ENCODE results near the gene PPM1J.

The PPM1J gene

GRCh38 chr1:112713466-112714312 lies 1.4 kb downstream of the PPM1J start:
- no peak for TF ChIP-seq CTCF (IDR thresholded peaks at IDR 0.05; ENCODE audit: control insufficient read depth, insufficient read depth, low read depth, low read length, missing control alignments)
- H3K4me3 ChIP-seq (ENCODE audit: control insufficient read depth, low read depth, low read length) = peak overlapping the region; percentile 51; the same call in 1 of the 2 replicates
- DNase-seq (ENCODE audit: low read depth) = no peak

GRCh38 chr1:112712701-112713128 lies 2.4 kb downstream of the PPM1J start:
- no peak for TF ChIP-seq CTCF (IDR thresholded peaks at IDR 0.05; ENCODE audit: control insufficient read depth, insufficient read depth, low read depth, low read length, missing control alignments)
- no peak overlapping the region for H3K4me3 ChIP-seq (ENCODE audit: control insufficient read depth, low read depth, low read length)
- DNase-seq (ENCODE audit: low read depth) = no peak

GRCh38 chr1:112712191-112712590 lies 2.9 kb downstream of the PPM1J start:
- no peak overlapping the region for H3K4me3 ChIP-seq (ENCODE audit: control insufficient read depth, low read depth, low read length)
- no peak for TF ChIP-seq CTCF (IDR thresholded peaks at IDR 0.05; ENCODE audit: control insufficient read depth, insufficient read depth, low read depth, low read length, missing control alignments)
- DNase-seq (ENCODE audit: low read depth) = no peak

- TF ChIP-seq CTCF (IDR thresholded peaks at IDR 0.05; ENCODE audit: control insufficient read depth, insufficient read depth, low read depth, low read length, missing control alignments) = no peak
- H3K4me3 ChIP-seq (ENCODE audit: control insufficient read depth, low read depth, low read length) = no peak overlapping the region
- no peak for DNase-seq (ENCODE audit: low read depth)
Observed at GRCh38 chr1:112711670-112712069, 3.5 kb downstream of the PPM1J start.

- no peak for TF ChIP-seq CTCF (IDR thresholded peaks at IDR 0.05; ENCODE audit: control insufficient read depth, insufficient read depth, low read depth, low read length, missing control alignments)
- no peak overlapping the region for H3K4me3 ChIP-seq (ENCODE audit: control insufficient read depth, low read depth, low read length)
- DNase-seq (ENCODE audit: low read depth) = no peak
Observed at GRCh38 chr1:112711041-112711440, 4.1 kb downstream of the PPM1J start.

GRCh38 chr1:112710586-112710985 lies 4.5 kb downstream of the PPM1J start:
- H3K4me3 ChIP-seq (ENCODE audit: control insufficient read depth, low read depth, low read length) = no peak overlapping the region
- no peak for TF ChIP-seq CTCF (IDR thresholded peaks at IDR 0.05; ENCODE audit: control insufficient read depth, insufficient read depth, low read depth, low read length, missing control alignments)
- DNase-seq (ENCODE audit: low read depth) = no peak
